HCT116 (cell line): ENCODE data around the gene LMBR1. TPM values are rescaled to one million over a fixed set of nuclear protein-coding genes. Genes with fewer than 3 reads are reported as not detected.

Experiments used
- ATAC-seq: fragments of 200-7000 bp; cut with Tn5 transposase; 2 replicates; pipeline ENCODE4 v1.9.1; 2020; ENCODE audit warnings: mild to moderate bottlenecking, moderate library complexity
- BruUV-seq: library from RNA; stranded (reverse); fragments of 400-500 nt; replicated peaks from 2 replicates; lab custom pipeline; 2021; lab: Mats Ljungman, UMichigan
- CTCF ChIA-PET: fragments of 300-600 bp; sonication (Branson Sonifier 250); formaldehyde crosslinking; loops from one replicate; lab custom pipeline; 2021; ENCODE audit warnings: antibody characterized with exemption; lab: Charles Lee
- POLR2A ChIA-PET: fragments of 300-600, 350-600 bp; sonication (Branson Sonifier 250); formaldehyde crosslinking; loops from one replicate; lab custom pipeline; 2021; ENCODE audit warnings: antibody characterized with exemption; lab: Charles Lee
- RAD21 ChIA-PET, 2 experiments: fragments of 300-600 bp; sonication (Branson Sonifier 250); formaldehyde crosslinking; loops; one replicate each; lab custom pipeline; 2023; ENCODE audit warnings: low total read pairs in 2 of 2; ENCODE audit not compliant: uncharacterized antibody in 2 of 2, unreplicated experiment in 2 of 2, low non-redundant PET in 1 of 2; lab: Charles Lee
- DNase-seq: peaks from one replicate; pipeline ENCODE4 v3.0.0-alpha.2; 2010; ENCODE audit warnings: low read depth, low spot score
- H2AFZ ChIP-seq: fragments of 200-600 bp; shearing (Covaris generic), sonication (generic); 2 replicates; pipeline ENCODE4 v1.6.1; 2017; ENCODE audit warnings: low read depth, mixed run types, mixed read lengths, antibody characterized with exemption, low read length; ENCODE audit not compliant: poor library complexity, severe bottlenecking
- H3K27ac ChIP-seq: 2 replicates; pipeline ENCODE4 v1.5.1; 2012; ENCODE audit warnings: low read depth, low read length
- H3K27me3 ChIP-seq: fragments of 200-600 bp; sonication (generic); 2 replicates; pipeline ENCODE4 v1.6.1; 2016; ENCODE audit warnings: mixed run types, low read length, mixed read lengths; ENCODE audit not compliant: insufficient read depth
- H3K36me3 ChIP-seq, 2 experiments: fragments of 200-500 bp in 1 of 2; fragments of 200-600 bp in 1 of 2; sonication (Bioruptor generic) in 1 of 2; sonication (generic) in 1 of 2; 2 replicates each; pipeline versions ENCODE4 v1.5.1 to v1.6.1; 2014 to 2016; ENCODE audit warnings: low read length in 2 of 2, inconsistent platforms in 1 of 2, mixed read lengths in 1 of 2, mixed run types in 1 of 2; ENCODE audit not compliant: insufficient read depth in 2 of 2, control insufficient read depth in 1 of 2
- H3K4me1 ChIP-seq, 2 experiments: fragments of 200-600 bp in 1 of 2; sonication (generic) in 1 of 2; 2 replicates each; pipeline versions ENCODE4 v1.5.1 to v1.6.1; 2012 to 2017; ENCODE audit warnings: low read length in 2 of 2, inconsistent platforms in 1 of 2, mild to moderate bottlenecking in 1 of 2, mixed read lengths in 1 of 2, mixed run types in 1 of 2, moderate library complexity in 1 of 2; ENCODE audit not compliant: insufficient read depth in 2 of 2, control insufficient read depth in 1 of 2
- H3K4me2 ChIP-seq: fragments of 200-600 bp; sonication (generic); 2 replicates; pipeline ENCODE4 v1.6.1; 2017; ENCODE audit warnings: mixed run types, low read length, mixed read lengths
- H3K4me3 ChIP-seq, 2 experiments: fragments of 200-600 bp in 1 of 2; sonication (generic) in 1 of 2; replicated peaks in 1 of 2; 2 replicates each; pipeline ENCODE4 v1.5.1; 2011 to 2016; ENCODE audit warnings: low read length in 2 of 2, control low read depth in 1 of 2, low read depth in 1 of 2, mild to moderate bottlenecking in 1 of 2, mixed read lengths in 1 of 2, mixed run types in 1 of 2
- H3K79me2 ChIP-seq: fragments of 200-600 bp; sonication (generic); 2 replicates; pipeline ENCODE4 v1.6.1; 2017; ENCODE audit warnings: mild to moderate bottlenecking, mixed run types, low read length, moderate library complexity, mixed read lengths; ENCODE audit not compliant: insufficient read depth
- H3K9ac ChIP-seq: fragments of 200-600 bp; sonication (generic); 2 replicates; pipeline ENCODE4 v1.6.1; 2016; ENCODE audit warnings: low read length, mixed read lengths
- H3K9me2 ChIP-seq: fragments of 200-600 bp; sonication (generic), shearing (Covaris generic); 2 replicates; pipeline ENCODE4 v1.6.1; 2017; ENCODE audit warnings: mixed run types, mild to moderate bottlenecking, moderate library complexity; ENCODE audit not compliant: insufficient read depth
- H3K9me3 ChIP-seq, 2 experiments: fragments of 200-500 bp in 1 of 2; fragments of 200-600 bp in 1 of 2; sonication (Bioruptor generic) in 1 of 2; sonication (generic) in 1 of 2; 2 replicates each; pipeline ENCODE4 v1.6.1; 2014 to 2017; ENCODE audit warnings: low read length in 2 of 2, mixed read lengths in 2 of 2, inconsistent platforms in 1 of 2, low read depth in 1 of 2, mild to moderate bottlenecking in 1 of 2, mixed run types in 1 of 2, moderate library complexity in 1 of 2; ENCODE audit not compliant: control insufficient read depth in 1 of 2, insufficient read depth in 1 of 2
- H4K20me1 ChIP-seq: fragments of 200-600 bp; sonication (generic), shearing (Covaris generic); 2 replicates; pipeline ENCODE4 v1.6.1; 2017; ENCODE audit warnings: mixed run types, mild to moderate bottlenecking, moderate library complexity; ENCODE audit not compliant: insufficient read depth
- CBX3 ChIP-seq: IDR thresholded peaks from 2 replicates; pipeline ENCODE4 v1.6.1; 2012; ENCODE audit warnings: low read depth
- EGR1 ChIP-seq: IDR thresholded peaks from 2 replicates; pipeline ENCODE4 v1.6.1; 2012; ENCODE audit warnings: low read depth
- ELF1 ChIP-seq: IDR thresholded peaks from 2 replicates; pipeline ENCODE4 v1.6.1; 2012; ENCODE audit warnings: low read depth, borderline replicate concordance
- EZH2 ChIP-seq: fragments of 200-600 bp; sonication (generic); IDR thresholded peaks from 2 replicates; pipeline ENCODE4 v1.6.1; 2017; ENCODE audit warnings: antibody characterized with exemption, mixed run types
- POLR2A ChIP-seq: IDR thresholded peaks from 2 replicates; pipeline ENCODE4 v1.7.0; 2011; ENCODE audit warnings: borderline replicate concordance; ENCODE audit not compliant: insufficient read depth, insufficient read length; ENCODE audit errors: extremely low read depth
- POLR2AphosphoS5 ChIP-seq: IDR thresholded peaks from 2 replicates; pipeline ENCODE4 v1.6.1; 2011; ENCODE audit warnings: mild to moderate bottlenecking, low read depth, low read length, moderate library complexity
- SIN3A ChIP-seq: IDR thresholded peaks from 2 replicates; pipeline ENCODE4 v1.6.1; 2012; ENCODE audit warnings: low read depth
- SP1 ChIP-seq: IDR thresholded peaks from 2 replicates; pipeline ENCODE4 v1.6.1; 2012; ENCODE audit warnings: low read depth
- SRF ChIP-seq: IDR thresholded peaks from 2 replicates; pipeline ENCODE4 v1.6.1; 2012; ENCODE audit warnings: low read depth
- TCF7L2 ChIP-seq: IDR thresholded peaks from 2 replicates; pipeline ENCODE4 v1.7.0; 2011; ENCODE audit warnings: borderline replicate concordance, inconsistent platforms; ENCODE audit not compliant: insufficient read depth, insufficient read length; ENCODE audit errors: extremely low read depth
- YY1 ChIP-seq: IDR thresholded peaks from 2 replicates; pipeline ENCODE4 v1.6.1; 2011; ENCODE audit warnings: low read length, low read depth, moderate library complexity, mild to moderate bottlenecking; ENCODE audit not compliant: insufficient replicate concordance; ENCODE audit errors: extremely low read depth
- ZFX ChIP-seq: fragments of 450-650 bp; IDR thresholded peaks from 2 replicates; pipeline ENCODE4 v1.6.1; 2017
- ZNF274 ChIP-seq: fragments of 200-500 bp; sonication (Bioruptor generic); IDR thresholded peaks from 2 replicates; pipeline ENCODE4 v1.6.1; 2014; ENCODE audit warnings: mild to moderate bottlenecking, low read depth, low read length, inconsistent platforms
- intact Hi-C: fragments of 100-400 bp; cut with micrococcal nuclease; formaldehyde crosslinking; loops from 2 replicates; pipeline ENCODE4 v1.10.0; 2022
- total RNA-seq: library from RNA; stranded (reverse); gene quantifications from one replicate; pipeline ENCODE4 v1.2.1, GENCODE V29; 2021; ENCODE audit not compliant: unreplicated experiment
- TF ChIP-seq, protein P1 (sequence below), 3 experiments: fragments of 200-600 bp in 1 of 3; sonication (generic) in 1 of 3; IDR thresholded peaks in 2 of 3; conservative IDR thresholded peaks in 1 of 3; 2 replicates each; pipeline ENCODE4 v1.5.1; 2012 to 2017; ENCODE audit warnings: low read depth in 2 of 3, low read length in 2 of 3, antibody characterized with exemption in 1 of 3, borderline replicate concordance in 1 of 3, control low read depth in 1 of 3, mild to moderate bottlenecking in 1 of 3, mixed read lengths in 1 of 3, mixed run types in 1 of 3, moderate library complexity in 1 of 3; ENCODE audit not compliant: insufficient read depth in 1 of 3
- TF ChIP-seq, protein P2 (sequence below): IDR thresholded peaks from 2 replicates; pipeline ENCODE4 v1.6.1; 2011; ENCODE audit warnings: mild to moderate bottlenecking, low read length, moderate library complexity; ENCODE audit not compliant: insufficient replicate concordance; ENCODE audit errors: extremely low read depth
- TF ChIP-seq, protein P3 (sequence below): IDR thresholded peaks from 2 replicates; pipeline ENCODE4 v1.6.1; 2012; ENCODE audit warnings: low read depth
- TF ChIP-seq, protein P4 (sequence below): IDR thresholded peaks from 2 replicates; pipeline ENCODE4 v1.6.1; 2012
- TF ChIP-seq, protein P5 (sequence below): IDR thresholded peaks from 2 replicates; pipeline ENCODE4 v1.6.1; 2012

The LMBR1 gene
- total RNA-seq, 1 experiment from 2014 or later: 84.0 TPM

DNA sequence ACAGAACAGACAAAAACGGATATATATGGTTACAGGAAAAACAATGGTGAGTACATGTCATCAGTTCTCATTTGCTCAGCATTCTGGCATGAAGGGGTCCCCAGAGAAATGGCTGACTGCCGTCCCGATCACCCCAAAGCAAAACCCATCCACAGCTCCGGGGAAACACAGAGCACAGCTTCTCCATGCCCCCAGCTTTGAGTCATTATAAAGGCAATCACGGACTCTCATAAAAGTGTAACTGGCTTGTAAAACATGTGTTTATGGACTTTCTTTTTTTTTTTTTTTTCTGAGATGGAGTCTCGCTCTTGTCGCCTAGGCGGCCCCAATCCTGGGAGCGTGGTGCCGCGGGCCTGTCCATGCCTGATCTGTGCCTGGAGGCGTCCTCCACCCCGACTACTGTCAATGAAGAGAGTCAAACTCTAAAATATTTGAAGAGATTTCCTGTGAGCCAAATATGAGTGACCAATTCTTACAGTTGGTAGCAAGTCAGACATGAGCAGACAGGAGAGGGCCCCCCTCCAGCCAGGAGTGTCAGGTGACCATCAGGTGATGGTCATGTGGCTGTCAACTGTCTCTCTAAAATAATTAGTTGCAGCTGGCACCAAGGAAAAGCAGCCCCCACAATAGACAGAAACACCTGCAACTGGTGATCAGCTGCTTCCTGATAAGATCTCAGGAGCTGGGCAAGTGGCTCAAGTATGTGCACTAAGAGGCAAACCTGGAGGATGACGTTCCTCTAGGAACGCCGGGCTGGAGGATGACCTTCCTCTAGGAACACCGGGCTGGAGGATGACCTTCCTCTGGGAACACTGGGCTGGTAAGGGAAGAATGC, 34.8 kb upstream of the LMBR1 start:
- no peaks in the 10 kb centered on the region for H3K36me3 ChIP-seq
- no peak for ATAC-seq
- H3K9me3 ChIP-seq: no peaks in the 10 kb centered on the region
- ChIA-PET CTCF (no interaction called here), RAD21 (no interaction called here), POLR2A (no interaction called here)
- H3K79me2 ChIP-seq: no peaks in the 10 kb centered on the region
- no peaks in the 10 kb centered on the region for H3K4me1 ChIP-seq
- no peak overlapping the region for H3K27ac ChIP-seq
- H3K4me3 ChIP-seq: no peak overlapping the region
- TF ChIP-seq YY1 (no peak), ZFX (no peak), SP1 (no peak), SRF (no peak), CBX3 (no peak), ZNF274 (no peak), SIN3A (no peak), TCF7L2 (no peak), POLR2A (no peak), EGR1 (no peak), ELF1 (no peak), EZH2 (no peak), POLR2AphosphoS5 (no peak)
- TF ChIP-seq, protein P1, sequence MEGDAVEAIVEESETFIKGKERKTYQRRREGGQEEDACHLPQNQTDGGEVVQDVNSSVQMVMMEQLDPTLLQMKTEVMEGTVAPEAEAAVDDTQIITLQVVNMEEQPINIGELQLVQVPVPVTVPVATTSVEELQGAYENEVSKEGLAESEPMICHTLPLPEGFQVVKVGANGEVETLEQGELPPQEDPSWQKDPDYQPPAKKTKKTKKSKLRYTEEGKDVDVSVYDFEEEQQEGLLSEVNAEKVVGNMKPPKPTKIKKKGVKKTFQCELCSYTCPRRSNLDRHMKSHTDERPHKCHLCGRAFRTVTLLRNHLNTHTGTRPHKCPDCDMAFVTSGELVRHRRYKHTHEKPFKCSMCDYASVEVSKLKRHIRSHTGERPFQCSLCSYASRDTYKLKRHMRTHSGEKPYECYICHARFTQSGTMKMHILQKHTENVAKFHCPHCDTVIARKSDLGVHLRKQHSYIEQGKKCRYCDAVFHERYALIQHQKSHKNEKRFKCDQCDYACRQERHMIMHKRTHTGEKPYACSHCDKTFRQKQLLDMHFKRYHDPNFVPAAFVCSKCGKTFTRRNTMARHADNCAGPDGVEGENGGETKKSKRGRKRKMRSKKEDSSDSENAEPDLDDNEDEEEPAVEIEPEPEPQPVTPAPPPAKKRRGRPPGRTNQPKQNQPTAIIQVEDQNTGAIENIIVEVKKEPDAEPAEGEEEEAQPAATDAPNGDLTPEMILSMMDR (IDR thresholded peaks at IDR 0.05 in 2 of 3, conservative IDR thresholded peaks at IDR 0.05 in 1 of 3; ENCODE audit: borderline replicate concordance in 1 of 3, insufficient read depth in 1 of 3, low read depth in 2 of 3, low read length in 2 of 3): no peak
- TF ChIP-seq, protein P2, sequence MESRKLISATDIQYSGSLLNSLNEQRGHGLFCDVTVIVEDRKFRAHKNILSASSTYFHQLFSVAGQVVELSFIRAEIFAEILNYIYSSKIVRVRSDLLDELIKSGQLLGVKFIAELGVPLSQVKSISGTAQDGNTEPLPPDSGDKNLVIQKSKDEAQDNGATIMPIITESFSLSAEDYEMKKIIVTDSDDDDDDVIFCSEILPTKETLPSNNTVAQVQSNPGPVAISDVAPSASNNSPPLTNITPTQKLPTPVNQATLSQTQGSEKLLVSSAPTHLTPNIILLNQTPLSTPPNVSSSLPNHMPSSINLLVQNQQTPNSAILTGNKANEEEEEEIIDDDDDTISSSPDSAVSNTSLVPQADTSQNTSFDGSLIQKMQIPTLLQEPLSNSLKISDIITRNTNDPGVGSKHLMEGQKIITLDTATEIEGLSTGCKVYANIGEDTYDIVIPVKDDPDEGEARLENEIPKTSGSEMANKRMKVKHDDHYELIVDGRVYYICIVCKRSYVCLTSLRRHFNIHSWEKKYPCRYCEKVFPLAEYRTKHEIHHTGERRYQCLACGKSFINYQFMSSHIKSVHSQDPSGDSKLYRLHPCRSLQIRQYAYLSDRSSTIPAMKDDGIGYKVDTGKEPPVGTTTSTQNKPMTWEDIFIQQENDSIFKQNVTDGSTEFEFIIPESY: no peak
- TF ChIP-seq, protein P3, sequence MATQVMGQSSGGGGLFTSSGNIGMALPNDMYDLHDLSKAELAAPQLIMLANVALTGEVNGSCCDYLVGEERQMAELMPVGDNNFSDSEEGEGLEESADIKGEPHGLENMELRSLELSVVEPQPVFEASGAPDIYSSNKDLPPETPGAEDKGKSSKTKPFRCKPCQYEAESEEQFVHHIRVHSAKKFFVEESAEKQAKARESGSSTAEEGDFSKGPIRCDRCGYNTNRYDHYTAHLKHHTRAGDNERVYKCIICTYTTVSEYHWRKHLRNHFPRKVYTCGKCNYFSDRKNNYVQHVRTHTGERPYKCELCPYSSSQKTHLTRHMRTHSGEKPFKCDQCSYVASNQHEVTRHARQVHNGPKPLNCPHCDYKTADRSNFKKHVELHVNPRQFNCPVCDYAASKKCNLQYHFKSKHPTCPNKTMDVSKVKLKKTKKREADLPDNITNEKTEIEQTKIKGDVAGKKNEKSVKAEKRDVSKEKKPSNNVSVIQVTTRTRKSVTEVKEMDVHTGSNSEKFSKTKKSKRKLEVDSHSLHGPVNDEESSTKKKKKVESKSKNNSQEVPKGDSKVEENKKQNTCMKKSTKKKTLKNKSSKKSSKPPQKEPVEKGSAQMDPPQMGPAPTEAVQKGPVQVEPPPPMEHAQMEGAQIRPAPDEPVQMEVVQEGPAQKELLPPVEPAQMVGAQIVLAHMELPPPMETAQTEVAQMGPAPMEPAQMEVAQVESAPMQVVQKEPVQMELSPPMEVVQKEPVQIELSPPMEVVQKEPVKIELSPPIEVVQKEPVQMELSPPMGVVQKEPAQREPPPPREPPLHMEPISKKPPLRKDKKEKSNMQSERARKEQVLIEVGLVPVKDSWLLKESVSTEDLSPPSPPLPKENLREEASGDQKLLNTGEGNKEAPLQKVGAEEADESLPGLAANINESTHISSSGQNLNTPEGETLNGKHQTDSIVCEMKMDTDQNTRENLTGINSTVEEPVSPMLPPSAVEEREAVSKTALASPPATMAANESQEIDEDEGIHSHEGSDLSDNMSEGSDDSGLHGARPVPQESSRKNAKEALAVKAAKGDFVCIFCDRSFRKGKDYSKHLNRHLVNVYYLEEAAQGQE: no peak
- TF ChIP-seq, protein P4, sequence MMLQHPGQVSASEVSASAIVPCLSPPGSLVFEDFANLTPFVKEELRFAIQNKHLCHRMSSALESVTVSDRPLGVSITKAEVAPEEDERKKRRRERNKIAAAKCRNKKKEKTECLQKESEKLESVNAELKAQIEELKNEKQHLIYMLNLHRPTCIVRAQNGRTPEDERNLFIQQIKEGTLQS: no peak
- TF ChIP-seq, protein P5, sequence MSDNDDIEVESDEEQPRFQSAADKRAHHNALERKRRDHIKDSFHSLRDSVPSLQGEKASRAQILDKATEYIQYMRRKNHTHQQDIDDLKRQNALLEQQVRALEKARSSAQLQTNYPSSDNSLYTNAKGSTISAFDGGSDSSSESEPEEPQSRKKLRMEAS: no peak
- no peaks in the 10 kb centered on the region for H4K20me1 ChIP-seq
- H3K9ac ChIP-seq: no peak overlapping the region
- H3K9me2 ChIP-seq: no peaks in the 10 kb centered on the region
- no peak overlapping the region for H2AFZ ChIP-seq
- no TSS peak for BruUV-seq
- intact Hi-C loops: no loop called here
- no peaks in the 10 kb centered on the region for H3K27me3 ChIP-seq
- no peak overlapping the region for H3K4me2 ChIP-seq
- no peak for DNase-seq
